HG02943 (cell line): ENCODE measurements around the gene FAM168A.

Experiments
- ATAC-seq: cut with Tn5 transposase; IDR thresholded peaks from one replicate; pipeline ENCODE4 v1.9.1; 2021; ENCODE audit warnings: mild to moderate bottlenecking, low read depth, moderate library complexity; ENCODE audit not compliant: unreplicated experiment

Gene FAM168A

DNA sequence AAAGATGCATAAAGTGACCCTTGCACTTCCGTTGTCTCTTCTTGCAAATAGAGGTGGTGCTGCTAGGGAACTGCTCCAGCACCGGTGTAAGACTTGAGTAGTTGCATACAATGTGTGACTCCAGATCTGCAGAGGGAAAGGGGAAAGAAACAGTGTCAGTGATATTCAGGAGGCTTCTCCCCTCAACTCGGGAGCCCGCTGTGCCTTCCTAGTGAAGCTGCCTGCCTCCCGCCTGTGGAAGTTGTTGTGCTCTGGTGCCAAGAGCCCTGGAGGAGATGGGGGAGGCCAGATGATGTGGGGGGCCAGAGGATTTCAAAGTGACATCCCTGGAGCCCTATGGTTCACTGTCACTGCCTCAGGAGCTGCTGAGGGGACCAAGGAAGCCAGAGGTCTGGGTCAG is 191.3 kb downstream of the FAM168A start:
- ATAC-seq = no peak

DNA sequence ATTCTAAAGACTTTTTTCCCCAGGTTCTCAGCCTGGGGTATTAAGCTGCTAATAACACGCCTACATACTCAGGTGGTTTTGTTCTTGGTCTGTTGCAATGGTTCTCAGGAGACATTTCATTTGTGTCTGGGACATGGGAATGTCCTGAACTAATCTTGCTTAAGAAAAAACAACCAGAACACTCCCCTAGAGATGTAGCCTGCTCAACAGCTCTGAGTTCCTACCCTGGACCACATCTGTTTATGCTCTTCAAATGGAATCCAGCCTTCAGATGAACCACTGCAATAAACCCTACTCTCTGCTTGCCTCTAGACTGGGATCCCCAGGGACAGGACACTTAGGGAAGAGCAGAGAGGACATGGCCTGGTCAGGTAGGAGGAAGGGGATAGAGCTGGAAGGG is 191.8 kb downstream of the FAM168A start:
- ATAC-seq = no peak

DNA sequence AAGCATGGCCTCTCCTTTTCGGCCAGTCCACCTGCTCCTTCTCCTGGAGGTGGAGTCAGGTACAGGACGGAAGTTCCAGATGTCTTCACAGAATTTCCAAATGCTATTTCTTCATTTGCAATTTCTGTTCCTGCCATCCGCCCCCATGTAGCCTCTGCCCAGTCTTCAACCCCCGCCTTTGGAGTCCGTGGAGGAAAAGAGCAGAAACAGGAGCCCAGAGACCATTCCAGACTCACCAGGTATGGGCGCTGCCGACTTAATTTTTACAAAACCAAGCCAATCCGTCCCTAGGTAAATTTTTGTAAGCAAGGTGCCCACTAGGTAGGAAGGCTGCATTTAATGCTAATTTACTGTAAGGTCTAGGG is 192.8 kb downstream of the FAM168A start:
- no peak for ATAC-seq

DNA sequence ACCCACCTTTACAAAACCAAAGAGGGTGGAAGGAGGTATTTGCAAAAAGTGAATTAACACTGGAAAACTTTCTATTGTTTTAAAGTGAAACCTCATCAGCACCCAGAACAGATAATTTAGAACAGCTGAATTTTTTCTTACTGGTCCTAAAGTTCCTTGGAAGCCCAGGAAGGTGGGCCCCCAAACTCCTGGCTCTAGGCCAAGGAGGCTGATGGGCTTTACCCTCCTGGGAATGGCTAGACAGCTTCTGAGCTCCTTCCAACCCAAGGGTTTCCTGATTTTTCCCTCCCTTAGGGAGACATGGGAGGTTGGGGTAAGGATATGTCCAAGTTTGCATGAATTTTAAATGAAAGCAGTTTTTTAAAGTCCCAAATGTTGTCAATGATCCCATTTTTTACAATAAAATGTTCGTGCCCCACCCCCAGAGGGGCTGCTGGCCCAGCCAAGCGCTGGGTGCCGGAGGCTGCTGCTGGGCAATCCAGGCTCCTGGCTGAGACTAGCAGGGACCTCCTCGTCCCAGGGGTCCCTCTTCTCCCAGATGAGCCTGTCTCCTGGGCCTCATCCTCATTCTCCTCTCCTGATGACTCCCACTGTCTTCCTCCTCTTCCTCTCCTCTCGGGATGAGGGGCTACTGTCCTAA is 193.3 kb downstream of the FAM168A start:
- ATAC-seq = no peak

DNA sequence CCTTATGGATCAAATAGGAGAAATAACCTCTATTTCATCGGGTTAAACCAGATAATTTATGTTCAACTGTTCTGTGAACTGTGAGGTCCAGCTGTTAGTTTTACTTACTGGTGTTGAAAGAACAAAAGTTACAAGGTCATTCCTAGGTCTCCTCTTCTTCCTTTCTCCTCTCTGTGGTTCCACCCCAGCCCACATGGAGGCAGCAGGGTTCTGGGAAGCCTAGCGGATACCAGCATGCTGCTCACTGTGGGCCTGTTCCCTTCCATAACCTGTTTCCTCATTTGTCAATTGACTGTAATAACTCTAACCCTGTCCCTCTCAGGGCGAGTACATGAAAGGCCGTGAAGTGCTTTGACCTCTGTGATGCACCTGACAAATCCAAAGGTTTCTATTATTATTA is 193.9 kb downstream of the FAM168A start:
- no peak for ATAC-seq

DNA sequence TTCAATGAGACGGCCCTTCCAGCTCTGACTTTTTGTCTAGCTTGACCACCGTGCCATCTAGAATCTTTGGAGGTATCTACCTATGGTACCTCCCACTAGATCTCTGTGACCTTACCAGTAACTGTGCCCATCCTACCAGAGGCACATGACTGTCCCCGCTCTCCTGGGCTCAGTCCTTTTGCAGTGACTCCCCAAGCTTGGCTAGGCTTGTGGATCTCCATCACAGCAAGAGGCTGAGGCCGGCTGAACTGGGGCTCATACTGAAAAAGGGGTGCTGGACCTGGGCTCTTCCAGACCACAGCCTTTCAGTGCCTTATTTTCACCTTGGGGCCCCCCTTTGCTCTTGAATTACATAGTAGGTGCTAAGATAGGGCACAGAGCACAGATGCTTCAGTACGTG is 194.4 kb downstream of the FAM168A start:
- no peak for ATAC-seq

DNA sequence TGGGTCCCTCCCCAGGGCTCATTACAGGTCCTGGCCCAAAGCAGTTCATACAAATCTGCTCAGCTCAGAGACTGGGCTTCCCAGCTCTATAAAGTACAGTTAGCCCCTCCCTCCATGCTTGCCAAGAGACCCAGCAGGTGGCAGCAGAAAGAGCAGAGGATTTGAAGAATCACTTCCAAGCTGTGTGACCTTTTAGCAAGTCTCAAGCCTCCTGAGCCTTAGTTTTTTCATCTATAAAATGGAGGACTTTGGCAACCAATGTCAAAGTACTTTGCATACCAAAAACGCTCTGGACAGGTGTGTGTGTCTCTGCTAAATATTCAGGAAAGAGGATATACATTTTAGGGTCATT is 195.1 kb downstream of the FAM168A start:
- no peak for ATAC-seq

DNA sequence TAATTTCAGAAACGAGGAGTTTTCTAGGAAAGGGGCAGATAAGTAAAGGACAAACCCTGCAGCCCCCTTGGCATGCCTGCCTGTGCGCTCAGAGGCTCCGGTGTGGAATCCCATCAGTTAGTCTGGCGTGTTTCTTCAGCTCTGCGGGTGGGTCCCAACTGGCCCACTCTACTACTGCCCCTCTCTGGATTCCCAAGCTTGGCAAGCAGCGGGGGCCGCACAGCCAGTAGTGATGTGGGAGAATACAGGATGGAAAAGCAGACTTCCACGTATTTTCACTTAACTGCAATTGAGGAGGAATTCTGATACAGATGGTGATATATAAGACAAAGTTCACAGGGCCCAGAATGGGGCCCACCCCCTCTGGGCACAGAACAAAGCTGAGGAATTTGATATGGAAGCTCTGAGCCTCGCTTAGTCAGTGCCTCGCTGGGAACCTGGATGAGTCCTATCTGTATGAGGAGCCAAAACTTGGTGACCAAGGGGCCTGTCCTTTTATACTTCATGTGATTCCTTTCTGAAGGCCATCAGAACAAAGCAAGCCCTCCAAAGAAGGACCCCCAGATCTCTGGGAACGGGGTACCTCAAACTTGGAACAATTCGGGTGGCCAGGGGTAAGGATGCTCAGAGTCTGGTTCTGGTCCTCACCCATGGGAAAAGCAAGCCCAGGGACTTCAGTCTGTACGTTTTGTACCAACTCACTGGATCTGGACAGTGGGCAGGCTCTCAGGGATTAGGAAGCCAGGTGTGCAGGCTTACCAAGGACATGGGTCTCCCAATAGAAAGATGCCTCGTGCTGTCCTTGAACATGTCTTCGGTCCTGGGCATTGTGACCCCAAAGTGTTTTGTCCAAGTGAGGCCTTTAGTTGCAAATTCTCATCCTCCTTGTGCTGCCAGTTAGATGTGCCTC is 195.7 kb downstream of the FAM168A start:
- no peak for ATAC-seq

DNA sequence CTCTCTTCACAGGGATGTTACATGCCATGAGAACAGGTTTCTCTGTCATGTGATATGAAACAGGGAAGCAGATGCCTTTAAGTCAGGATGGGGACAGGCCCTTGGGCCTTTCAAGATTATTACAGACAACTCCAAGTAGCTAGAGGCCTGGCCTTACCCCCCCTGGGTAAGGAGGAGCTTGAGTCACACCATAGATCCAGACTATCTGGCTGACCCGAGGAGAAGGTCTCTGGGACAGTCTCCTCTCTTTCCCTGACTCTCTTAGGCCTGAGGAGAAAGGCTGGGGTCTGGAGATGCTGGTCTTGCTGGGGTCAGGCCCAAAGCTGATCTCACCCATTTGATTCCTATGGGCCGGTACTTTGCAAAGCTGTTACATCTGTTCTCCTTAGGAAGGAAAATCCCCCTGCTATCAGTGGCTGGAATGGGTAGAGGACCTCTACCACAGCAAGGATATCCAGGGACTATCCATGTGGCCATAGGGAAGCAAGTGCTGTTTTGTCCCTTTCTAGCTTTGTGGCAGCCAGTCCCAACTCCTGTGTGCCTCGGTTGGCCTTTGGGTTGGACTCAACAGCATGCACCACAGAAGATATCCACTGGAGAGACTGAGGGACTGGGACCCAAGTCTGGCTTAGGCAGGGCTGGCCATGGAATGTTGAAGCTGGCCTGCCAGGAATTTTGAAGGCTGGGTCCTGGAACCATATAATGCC is 196.5 kb downstream of the FAM168A start:
- ATAC-seq = no peak

DNA sequence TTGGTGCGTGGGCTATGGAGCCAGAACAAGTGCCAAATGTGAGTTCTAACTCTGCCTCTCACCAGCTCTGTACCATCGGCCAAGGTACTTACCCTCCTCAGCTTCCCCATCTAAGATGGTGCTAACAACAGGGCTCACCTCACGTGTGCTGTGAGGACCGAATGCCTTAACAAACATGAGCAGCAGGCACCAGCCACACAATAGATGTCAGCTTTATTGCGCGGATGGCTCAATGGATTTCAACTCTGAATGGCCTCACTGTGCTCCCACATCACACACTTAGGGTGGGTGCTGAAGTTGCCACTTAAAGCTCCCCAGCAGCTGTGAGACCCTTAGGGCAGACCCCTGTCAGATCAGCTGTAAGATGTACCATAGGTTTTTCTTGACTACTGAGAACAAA is 197.6 kb downstream of the FAM168A start:
- ATAC-seq = no peak

DNA sequence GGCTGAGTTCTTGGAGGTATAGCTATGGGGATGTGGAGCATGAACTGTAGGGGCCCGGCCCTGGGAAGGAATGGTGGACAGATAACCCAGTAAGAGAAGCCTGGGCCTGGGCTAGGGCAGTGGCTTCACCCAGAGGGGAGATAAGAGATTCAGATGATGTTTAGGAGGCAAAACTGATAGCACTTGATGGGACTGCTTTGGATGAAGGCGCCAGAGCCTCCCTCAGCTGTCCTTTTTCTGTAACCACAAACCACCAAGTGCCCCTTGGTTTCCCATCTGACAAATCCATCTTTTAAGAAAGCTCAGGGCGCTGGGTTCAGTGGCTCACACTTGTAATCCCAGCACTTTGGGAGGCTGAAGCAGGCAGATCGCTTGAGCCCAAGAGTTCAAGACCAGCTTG is 198.3 kb downstream of the FAM168A start:
- no peak for ATAC-seq

DNA sequence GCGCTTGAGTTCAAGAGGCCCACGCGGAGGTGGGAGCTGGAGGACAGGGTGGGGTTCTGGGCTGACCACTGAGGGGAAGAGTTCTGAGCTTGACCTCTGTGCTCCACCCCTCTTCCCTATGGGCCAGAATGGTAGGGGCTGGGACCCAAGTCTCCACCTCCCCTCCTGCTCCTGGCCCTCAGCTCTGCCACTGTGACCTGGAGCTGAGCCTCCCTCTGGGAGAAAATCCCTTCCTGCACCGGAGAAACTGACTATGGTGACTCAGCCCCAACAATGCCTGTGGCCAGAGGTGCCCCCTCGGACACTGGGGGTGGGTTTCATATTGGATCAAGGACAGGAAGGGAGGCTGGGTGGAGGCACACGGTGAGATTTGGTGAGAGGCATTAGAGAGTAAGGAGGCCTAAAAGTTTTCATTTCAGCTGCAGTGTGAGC is 198.7 kb downstream of the FAM168A start:
- ATAC-seq = no peak

DNA sequence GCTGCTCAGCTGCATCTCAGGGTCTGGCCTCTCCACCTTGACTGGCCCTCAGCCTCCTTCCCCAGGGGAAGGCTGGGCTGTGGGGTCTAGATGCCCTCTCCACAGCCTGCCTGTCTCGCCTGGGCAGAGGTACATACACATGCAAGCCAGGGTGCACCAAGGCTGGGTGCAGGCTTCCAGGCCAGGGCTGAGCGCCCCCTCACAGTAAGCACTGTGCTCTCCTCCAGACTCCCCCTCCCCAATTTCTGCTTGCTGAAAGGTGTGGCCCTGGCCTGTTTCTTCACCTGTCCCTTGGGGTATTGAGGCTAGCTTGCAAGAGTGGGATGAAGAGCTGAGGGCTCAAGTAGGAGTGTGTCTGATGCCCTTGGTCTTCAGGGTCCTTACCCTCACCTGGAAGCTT is 199.2 kb downstream of the FAM168A start:
- ATAC-seq = no peak

DNA sequence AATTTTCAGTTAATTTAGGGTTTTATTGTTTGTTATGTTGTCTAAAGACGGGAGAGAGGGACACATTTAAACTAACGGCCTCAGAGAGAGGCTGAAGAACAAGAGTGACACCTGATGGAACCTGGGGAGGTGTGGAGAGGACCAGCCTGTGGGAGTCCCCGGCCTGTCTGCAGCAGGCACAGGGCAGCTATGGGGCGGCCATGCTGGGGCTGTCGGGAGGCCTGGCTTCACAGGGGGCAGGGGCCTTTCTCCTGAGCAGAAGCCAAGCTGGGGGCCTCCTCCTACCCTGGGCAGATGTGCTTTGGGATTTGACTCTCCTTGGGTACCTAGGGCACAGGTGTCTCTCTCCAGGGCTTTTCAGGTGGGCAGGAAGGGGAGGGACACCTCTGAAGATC is 199.8 kb downstream of the FAM168A start:
- no peak for ATAC-seq

DNA sequence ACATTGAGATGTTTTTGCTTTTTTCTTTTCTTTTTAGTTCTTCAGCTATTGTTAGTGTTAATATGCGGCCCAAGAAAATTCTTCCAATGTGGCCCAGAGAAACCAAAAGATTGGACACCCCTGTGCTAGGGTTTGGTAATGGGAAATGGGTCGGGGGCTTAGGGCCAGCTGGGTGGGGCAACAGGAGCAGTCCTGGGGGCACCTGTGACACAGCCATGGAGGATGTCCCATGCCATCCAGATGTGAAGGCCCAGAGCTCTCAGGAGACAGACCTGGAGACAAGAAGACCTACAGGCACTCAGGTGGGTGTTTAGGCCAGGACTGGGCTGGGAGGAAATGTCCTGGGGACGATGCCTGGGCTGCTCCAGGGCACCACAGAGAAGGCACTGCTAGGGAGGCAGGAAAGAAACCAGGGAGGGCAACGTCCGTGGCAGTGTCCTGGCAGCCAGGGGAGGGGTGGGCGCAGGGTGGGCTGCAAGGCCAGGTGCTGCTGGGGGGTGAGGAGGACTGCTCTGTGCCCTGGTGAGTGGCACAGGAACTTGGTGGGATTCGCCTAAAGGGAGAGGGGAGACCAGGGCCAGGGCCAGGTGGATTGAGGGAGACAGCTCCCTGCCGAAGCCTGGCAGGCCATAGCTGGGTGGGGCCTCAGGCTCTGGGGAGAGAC is 200.3 kb downstream of the FAM168A start:
- ATAC-seq = no peak

DNA sequence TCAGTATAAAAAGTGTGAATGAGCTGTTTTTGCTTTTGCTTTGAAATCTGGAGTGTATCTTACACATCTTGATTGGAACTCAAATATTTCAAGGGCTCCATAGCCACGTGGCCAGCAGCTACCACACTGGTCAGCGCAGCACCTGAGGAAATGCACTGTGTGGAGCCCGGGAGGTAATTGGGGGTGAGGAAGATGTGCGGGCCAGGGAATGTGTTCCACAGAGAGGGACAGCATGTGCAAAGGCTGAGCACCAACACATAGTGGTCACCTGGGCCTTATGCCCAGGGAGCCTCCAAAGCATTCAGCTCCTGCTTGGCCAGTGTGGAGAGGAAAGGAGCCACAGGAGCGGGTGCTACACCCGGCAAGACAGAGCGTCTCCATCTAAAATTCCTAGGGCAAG is 200.9 kb downstream of the FAM168A start:
- no peak for ATAC-seq

DNA sequence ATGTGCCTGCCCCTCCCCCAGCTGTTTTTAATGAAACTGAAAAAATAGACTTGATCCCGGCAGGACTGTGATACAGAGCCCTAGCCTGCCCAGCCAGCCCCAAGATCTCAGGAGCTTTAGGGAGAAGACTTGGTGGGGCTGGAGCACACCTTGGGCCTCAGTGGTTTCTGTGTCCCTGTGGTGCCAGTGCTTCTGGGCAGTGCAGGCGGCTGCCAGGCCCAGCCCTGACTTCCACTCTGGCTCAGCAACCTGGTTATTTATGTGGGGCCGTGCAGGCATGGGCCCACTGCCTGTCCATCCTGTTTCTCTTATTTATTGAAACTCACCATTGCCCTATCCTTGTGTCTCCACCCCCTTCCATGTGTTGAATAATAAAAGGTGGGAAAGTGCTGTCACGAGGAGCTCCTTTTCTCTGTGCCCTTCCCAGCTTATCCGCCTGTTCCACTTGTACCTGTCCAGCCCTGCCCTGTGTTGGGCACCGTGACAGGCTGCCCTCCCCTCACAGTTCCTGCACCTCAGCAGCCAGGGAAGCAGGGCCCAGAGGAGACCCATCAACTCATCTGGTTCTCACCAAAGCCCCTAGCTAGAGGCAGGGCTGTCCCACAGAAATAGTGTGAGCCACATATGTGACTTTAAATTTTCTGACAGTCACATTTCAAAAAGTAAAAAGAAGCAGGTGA is 201.5 kb downstream of the FAM168A start:
- ATAC-seq = no peak

DNA sequence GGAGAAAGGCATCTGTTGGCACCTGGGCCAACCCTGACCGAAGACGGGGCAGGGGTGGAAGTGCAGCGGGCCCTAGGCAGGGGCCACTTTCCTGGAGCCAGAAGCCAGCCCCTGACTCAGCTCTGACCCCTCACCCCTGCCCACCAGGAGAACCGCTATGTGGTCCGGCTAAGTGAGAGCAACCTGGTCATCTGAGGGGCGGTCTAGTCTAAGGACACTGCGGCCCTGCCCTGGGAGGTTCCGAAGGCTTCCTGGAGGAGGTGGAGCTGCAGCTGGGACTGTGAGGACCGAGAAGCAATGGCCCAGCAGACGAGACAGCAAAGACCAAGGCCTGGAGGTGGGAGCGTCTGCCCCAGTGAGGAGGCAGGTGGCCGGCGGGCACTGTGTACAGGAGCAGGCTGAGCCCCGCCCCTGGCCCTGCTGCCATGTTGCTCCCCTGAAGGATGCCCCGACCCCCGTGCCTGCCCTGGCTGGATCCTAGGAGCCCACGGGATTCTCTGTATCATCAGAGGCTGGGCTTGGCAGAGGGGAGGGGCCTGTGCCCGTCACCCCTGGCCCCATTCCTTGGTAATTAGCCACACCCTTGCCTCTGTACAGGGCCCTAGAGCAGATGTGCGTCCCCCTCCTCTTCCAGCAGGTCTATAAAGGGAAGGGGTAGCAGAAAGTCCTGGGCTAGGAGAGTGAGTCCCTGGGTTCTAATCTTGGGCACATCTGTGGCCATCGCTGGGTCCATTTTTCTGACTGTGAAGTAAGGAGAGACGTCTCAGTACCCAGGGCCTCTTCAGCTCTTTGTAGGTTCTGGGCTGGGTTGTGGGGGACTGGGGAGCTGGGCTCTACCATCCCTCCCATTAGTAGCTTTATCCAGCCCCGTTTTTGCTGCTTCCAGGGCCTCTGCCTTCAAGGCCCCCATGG is 202.4 kb downstream of the FAM168A start:
- no peak for ATAC-seq
